GM18870 (cell line): ENCODE measurements around the gene CCDC106.

Experiments used
- ATAC-seq: cut with Tn5 transposase; IDR thresholded peaks from one replicate; pipeline ENCODE4 v1.9.1; 2021; ENCODE audit warnings: moderate library complexity; ENCODE audit not compliant: unreplicated experiment

Gene CCDC106

GRCh38 chr19:55613930-55614710, 33.9 kb upstream of the CCDC106 start:
- ATAC-seq: no peak

- ATAC-seq: no peak
These were observed 33.1 kb upstream of the CCDC106 start for GRCh38 chr19:55614711-55615542.

GRCh38 chr19:55615543-55616394, 32.2 kb upstream of the CCDC106 start:
- ATAC-seq: no peak

- ATAC-seq: no peak
These were observed 31.6 kb upstream of the CCDC106 start for GRCh38 chr19:55616395-55616875.

GRCh38 chr19:55617426-55617825, 30.6 kb upstream of the CCDC106 start:
- ATAC-seq: no peak

- ATAC-seq: no peak
These were observed 29.6 kb upstream of the CCDC106 start for GRCh38 chr19:55618426-55618825.

GRCh38 chr19:55619286-55619685, 28.7 kb upstream of the CCDC106 start:
- ATAC-seq: no peak

GRCh38 chr19:55620410-55621204, 27.4 kb upstream of the CCDC106 start:
- no peak for ATAC-seq

GRCh38 chr19:55621205-55621672, 26.8 kb upstream of the CCDC106 start:
- ATAC-seq: no peak

GRCh38 chr19:55621673-55622231, 26.3 kb upstream of the CCDC106 start:
- no peak for ATAC-seq

GRCh38 chr19:55622242-55622969, 25.6 kb upstream of the CCDC106 start:
- no peak for ATAC-seq

GRCh38 chr19:55623130-55623529, 24.9 kb upstream of the CCDC106 start:
- no peak for ATAC-seq

GRCh38 chr19:55623561-55623960, 24.5 kb upstream of the CCDC106 start:
- no peak for ATAC-seq

- no peak for ATAC-seq
These were observed 23.7 kb upstream of the CCDC106 start, which contains the start of gene ZNF784 for GRCh38 chr19:55624109-55625003. Gene ZNF784, minus strand, starts transcription at chr19:55624566. Its CDS starts 5 bp downstream, at chr19:55624561.

GRCh38 chr19:55625004-55625326, 23.0 kb upstream of the CCDC106 start:
- ATAC-seq: no peak

GRCh38 chr19:55626350-55626749, 21.7 kb upstream of the CCDC106 start:
- ATAC-seq: no peak

GRCh38 chr19:55632463-55632834, 15.6 kb upstream of the CCDC106 start:
- no peak for ATAC-seq

- no peak for ATAC-seq
These were observed 14.2 kb upstream of the CCDC106 start for GRCh38 chr19:55633861-55634260.
